HG02870 (cell line): ENCODE measurements around the gene LRRFIP2.
"Not testable (repeated sequence)": the region's sequence is repeated elsewhere in the genome, so short reads cannot be mapped to it uniquely, and the experiment has no call there.

Experiments
- ATAC-seq: cut with Tn5 transposase; IDR thresholded peaks from one replicate; pipeline ENCODE4 v1.9.1; 2021; ENCODE audit warnings: mild to moderate bottlenecking, moderate library complexity; ENCODE audit not compliant: unreplicated experiment

LRRFIP2 gene

DNA sequence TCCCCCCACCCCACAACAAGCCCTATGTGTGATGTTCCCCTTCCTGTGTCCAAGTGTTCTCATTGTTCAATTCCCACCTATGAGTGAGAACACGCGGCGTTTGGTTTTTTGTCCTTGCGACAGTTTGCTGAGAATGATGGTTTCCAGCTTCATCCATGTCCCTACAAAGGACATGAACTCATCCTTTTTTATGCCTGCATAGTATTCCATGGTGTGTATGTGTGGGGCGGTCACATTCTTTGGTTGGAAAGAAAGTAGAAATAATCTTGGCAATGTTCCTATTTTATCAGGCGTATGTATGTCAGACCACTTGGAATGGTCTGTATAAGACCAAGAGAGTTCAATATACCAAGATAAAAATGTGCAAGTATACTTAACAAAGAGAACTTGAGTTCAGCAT, 52.3 kb downstream of the LRRFIP2 start:
- ATAC-seq = not testable (repeated sequence)

DNA sequence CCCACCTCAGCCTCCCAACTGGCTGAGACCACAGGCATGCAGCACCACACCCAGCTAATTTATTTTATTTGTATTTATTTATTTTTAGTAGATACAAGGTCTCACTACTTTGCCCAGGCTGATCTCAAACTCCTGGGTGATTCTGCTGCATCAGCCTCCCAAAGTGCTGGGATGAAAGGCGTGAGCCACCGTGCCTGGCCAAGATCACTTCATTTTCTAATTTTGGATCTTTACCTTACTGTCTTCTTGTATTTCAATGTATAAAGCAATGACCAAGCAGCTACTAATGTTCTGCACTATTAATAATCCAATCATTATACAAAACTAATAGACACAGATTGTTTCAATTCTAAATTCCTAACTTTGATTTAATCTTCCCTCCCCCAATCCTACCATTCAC, 56.2 kb downstream of the LRRFIP2 start:
- ATAC-seq = no peak

DNA sequence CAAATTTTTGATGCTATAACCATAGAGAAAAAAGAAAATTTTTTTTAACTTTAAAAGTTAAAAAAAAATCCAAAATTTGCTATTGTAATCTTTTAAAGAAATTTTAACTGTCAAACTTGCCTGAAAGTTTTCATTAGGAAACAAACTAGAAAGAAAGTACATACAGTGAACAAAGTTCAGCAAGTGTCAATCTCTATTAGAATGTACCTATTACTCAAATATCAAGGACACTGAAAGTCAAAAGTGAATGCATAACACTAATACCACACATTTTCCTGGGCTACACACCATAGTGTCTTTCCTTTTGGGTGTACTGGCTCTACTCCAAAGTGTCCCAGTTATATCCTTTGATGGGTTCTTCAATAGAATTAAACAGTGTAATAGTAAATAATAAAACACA, 56.8 kb downstream of the LRRFIP2 start:
- no peak for ATAC-seq

DNA sequence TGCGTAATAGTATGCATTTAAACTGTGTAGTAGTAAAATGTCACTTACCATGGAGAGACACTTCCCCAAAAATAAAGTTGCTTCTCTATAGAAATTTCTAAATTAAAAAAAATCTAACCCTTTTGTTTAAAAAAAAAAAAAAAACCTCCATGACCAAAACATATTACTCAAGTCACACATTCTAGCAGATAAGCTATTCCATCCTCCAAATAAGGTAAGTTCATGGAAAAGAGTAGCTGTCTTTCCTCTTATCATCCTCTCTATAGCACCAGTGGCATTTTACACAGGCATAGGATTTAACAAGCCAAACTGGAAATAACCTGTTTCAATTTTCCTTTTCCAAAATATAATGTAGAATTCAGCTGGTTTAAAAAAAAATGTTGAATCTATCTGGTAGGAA, 57.4 kb downstream of the LRRFIP2 start:
- ATAC-seq = no peak

DNA sequence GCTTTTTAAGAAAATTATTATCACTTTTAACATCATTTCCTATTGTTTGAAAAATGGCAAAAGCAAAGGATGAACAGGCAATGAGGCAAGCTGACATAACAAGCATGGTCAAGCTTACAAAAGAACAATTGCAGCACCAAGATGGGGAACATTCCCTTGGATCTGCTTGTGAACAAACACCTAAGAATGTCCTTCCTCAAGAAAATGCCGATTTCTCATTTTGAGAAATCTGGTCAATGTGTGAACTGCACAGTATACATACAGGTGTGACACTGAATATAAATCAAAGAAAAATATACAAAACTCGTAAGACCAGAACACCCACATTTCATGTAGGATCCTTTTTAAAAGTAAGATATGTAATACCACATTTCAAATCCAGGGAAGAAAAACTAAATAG, 58.9 kb downstream of the LRRFIP2 start:
- ATAC-seq = no peak

DNA sequence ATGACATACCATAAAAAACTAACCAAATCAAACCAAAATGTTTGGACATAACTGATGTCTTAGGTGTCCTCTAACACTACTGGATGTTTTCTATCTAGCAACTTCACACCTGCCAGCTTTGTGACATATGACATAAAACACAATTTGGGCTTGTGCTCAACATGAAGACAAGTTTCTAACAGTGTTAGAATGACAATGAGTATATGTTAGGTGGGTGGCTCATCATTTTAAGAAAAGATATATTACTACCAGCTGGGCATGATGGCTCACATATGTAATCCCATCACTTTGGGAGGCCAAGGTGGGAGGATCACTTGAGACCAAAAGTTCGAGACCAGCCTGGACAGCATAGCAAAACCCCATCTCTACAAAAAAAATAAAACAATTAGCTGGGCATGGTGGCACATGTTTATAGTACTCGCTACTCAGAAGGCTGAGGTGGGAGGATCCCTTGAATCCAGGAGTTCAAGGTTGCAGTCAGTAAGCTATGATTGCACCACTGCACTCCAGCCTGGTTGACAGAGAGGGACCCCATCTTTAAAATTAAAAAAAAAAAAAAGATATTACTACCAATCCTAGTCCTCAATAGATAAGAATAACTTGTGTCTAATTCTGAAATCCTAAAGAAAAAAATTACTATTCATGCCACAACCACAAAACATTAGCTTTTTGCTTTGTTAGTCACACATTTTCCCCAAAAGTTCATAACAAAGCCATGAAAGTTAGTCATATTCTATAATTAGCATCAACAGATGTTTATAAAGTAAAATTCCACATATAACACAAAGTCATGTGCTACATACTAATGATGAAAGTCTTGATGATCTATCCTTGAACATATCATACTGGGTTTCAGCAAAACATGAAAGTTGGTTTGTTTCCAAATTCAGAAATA, 59.9 kb downstream of the LRRFIP2 start:
- no peak for ATAC-seq

DNA sequence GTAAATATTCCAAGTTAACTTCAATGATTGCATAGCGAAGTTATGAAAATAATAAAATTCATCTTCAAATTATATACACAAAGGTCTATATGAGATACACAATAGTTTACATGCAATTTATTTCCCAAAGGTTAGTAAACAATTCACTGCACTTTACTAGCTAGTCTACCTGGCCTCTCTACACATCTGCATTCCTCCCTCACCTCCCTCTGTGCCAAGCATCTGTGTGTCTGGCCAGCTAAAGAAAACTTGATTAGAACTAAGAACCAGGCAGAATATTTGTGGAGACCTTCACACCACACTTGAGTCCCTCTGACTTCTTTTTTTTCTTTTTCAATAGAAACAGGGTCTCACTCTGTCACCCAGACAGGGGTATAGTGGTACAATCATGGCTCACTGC, 61.4 kb downstream of the LRRFIP2 start:
- ATAC-seq = no peak

DNA sequence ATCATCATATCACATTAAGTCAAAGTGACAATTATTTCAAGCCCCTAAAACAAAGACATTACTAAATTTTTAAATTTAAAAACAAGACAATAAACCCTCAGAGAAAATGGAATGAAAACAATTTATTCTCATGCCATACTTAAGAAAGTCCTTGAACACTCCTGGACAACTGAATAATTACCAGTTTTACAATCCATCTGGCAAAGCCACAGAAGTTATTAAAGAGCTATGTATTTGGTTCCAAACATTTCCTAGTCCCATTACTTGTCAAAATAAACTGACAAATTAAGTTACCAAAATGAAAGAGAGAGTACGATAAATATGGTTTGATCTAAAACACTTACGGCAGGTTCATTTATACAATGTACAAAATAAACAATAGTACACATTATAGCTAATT, 63.2 kb downstream of the LRRFIP2 start:
- no peak for ATAC-seq

DNA sequence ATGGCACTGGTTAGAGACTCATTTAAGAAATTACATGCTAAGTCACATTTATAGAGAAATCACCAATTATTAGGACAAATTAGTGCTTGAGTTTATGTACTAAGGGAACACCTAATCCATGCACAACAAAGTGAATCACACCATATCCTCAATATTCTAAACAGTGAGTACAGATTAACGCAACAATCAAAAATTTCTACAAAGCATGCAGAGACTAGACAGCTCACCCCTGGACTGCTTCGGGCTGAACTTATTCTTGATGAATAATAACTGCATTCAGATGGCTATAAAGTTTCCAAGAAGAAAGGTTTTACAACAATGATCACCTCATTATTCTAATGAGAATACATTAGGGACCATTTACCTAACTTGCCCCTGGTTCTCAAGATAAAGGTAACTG, 66.5 kb downstream of the LRRFIP2 start:
- ATAC-seq = no peak

DNA sequence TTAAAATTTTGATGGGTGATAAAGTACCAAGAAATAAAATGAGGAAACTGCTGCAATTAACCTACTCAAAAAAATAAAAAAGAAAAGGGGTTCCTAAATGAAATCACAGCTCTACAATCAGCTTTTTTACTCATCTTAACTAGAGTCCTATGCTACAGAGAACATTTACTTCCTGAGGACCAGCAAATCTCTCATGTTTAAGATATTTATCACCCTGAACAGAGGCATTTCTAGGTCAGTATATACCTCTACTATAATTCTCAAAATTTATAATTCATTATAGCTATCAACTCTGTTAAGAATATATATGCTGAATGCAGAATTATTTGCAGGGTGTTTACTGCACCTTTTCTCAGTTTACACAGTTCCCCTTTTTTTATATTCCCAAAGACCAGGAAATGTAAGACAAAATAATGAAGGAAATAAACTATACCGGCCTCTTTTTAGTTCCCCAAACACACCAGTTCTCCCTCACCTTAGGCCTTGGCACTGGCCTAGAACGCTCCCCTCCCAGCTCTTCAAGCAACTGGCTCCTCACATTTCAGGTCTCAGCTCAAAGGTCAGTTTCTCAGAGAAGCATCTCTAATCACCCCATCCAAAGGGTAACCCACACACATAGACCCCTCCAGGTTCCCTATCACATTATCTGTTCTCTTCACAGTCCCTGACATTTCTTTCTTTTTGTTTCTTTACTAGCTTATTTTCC, 71.1 kb downstream of the LRRFIP2 start:
- ATAC-seq = no peak

DNA sequence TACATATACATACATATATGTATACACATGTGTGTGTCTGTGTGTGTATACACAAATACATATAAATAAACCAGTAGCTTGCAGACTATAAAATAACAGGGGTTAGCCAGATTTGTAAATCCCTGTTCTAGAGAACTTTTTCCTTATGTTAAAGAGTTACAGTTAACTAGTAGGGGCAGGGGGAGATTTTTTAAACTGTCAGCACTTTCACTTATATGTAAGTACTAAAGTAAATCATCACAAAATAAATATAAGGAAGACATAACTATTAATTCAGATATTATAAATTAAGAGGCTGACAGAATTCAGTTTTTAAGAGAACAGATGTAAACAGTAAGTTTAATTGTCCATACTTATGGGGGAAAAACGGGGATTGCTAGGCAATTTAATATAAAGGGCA, 74.0 kb downstream of the LRRFIP2 start:
- no peak for ATAC-seq

DNA sequence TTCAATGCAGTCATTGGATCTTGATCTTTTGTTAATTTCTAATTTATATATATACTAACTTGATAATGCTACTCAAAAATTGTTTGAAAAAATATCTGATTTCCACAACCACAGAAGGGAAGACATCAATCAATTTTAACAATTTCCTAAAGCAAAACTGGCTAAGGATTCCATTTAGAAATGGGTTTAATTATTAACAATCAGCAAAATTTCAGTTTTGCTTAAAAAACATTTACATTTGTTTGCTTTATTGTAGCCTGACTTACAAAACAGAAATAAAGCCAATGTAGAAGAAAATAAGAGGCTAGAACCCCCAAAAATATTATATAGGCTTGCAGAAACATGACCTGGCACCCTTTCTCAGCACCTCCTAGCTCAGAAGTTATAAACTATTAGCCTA, 74.9 kb downstream of the LRRFIP2 start:
- no peak for ATAC-seq

DNA sequence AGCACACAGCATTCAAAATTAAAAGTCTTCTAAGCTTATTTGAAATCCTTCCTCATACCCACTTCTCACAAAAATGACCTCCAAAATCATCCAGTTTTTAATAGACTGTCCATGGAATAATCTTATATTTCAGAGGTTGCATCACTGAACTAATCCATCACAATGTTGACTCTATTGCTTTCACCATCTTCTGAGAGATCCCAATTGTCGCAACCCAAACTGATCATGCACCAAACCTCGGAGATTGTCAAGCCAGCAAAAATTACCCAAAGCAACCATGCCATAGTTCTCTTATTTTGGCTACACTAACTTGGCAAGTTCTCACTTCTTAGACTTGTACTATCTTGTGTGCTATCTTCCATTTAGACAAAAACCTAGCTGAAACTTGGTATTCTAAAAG, 75.5 kb downstream of the LRRFIP2 start:
- no peak for ATAC-seq

DNA sequence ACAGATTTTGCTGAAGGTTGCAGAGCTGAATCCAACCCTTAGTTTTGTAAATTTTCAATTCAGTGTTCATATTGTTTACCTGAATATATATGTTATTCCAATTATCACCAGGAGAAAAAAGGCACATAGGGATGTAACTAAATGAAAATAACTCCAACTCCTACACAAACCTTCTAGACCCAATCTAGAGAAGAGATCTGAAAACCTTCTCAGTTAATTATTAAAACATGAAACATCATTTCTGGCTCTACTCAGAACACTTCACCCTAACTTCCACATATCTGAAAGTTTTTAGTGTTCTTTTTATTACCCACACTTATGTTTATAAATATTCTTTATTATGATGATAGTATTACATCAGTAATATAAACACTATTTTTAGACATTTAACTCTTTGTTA, 76.6 kb downstream of the LRRFIP2 start:
- no peak for ATAC-seq

DNA sequence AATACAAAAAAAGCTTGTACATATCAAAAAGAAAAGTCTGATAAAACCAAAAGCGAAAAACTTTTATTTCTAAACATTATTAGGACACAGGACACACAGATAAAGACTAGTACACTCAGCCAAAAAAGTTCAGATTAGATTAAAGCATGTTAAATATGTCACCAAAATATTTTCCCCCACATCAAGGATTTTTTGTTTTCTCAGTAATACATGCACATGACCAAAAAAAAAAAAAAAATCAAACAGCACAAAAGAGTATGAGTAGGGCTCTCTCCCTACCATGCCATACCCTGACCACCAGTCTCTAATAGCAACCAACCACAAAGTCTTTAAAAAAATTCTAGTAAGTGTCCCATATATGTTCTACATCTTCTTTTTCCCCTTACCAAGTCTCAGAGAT, 77.4 kb downstream of the LRRFIP2 start:
- no peak for ATAC-seq

DNA sequence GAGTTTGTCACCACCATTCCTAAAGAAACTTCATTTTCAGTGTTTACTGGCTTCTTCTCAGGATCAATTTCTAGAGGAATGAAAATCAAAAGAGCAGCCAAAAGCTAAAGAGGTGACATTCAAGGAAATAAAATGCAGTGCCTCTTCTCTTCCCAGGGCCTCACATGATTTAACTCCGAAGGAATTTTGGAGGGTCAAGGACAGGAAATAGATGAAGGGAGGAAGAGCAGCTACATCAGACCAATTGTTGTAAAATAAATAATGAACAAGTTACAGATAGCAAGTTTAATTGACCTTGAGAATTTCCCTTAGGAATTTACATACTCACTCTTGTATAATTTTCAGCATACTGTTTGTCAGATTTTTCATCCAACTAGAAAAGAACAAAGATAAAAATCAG, 78.1 kb downstream of the LRRFIP2 start:
- no peak for ATAC-seq

DNA sequence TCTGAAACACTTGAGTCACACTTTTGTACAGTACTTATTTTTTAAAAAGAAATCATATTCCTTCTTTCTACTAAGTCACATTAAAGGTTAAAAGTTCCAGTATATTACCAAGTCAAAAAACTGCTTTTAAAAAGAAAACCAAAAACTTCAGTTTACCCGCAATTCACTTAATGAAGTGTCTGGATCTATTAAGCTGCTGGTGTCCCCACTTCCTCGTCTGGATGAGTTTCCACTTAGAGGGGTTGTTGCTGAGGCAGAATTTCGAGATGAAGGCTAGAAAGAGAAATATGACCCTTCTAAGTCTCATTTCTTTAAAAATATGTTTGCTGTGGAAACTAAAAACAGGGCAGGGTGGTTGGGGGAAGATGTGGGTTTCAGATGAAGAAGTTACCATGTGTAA, 79.7 kb downstream of the LRRFIP2 start:
- ATAC-seq = no peak

DNA sequence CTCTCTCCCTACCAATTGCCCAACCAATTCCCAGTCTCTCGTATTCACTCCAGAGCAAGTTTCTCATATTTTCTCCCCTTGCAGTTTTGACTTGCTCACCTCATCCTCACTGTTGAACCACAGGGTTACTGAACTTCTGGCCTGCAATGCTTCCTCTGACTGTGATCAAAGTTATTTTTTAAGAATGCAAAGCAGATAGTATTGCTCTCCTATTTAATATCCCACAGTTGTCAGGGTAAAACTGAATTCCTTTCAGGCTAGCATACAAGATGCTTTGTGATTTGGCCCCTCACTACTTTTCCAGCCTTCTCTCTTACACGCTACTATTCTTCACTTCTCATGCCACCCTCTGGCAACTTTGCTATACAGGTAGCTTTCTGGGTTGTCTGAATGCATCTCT, 80.9 kb downstream of the LRRFIP2 start:
- ATAC-seq = no peak

DNA sequence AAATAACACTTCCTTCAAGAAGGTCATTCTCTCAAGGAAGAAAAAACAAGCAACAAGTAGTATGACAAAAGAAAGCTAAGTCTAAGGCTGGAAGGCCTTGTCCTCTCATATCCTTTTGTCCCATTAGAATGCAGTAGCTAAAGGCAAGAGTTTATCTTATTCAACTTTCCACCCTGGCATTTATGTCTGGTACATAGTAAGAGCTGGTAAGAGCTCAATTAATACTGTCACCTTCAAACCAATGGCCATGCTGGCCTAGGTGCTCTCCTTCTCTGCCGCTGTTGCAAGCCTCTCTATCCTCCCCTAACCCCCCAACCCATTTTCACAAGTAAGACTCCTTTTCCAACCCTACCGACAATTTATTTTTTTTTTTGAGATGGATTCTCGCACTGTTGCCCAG, 81.9 kb downstream of the LRRFIP2 start:
- no peak for ATAC-seq

DNA sequence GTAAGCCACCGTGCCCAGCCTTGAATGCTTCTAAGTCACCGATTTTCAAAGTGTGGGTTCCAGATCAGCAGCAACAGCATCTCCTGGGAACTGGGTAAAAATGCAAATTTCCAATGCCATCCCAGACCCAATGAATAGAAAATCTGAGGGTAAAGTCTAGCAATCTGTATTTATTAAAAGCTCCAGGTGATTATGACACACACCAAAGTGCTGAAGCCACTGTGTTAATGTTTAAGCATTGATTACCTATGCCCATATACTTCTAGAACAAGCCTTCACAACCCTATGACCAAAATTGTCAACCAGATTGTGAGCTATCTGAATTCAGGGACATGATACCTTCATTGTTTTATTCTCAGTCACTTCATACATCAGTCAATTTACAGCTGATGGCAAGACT, 86.5 kb downstream of the LRRFIP2 start:
- no peak for ATAC-seq

DNA sequence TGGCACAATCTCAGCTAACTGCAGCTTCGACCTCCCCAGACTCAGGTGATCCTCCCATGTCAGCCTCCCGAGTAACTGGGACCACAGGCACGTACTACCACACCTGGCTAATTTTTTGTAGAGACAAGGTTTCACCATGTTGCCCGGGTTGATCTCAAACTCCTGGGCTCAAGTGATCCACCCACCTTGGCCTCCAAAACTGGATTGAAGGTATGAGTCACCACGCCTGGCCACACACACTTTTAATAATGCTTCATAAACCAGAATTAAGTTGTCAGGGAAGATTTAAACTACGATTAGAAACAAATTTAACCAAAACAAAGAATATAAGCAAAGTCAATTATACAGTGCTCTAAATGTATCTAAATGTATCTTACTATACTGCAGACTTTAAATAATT, 87.5 kb downstream of the LRRFIP2 start:
- no peak for ATAC-seq

DNA sequence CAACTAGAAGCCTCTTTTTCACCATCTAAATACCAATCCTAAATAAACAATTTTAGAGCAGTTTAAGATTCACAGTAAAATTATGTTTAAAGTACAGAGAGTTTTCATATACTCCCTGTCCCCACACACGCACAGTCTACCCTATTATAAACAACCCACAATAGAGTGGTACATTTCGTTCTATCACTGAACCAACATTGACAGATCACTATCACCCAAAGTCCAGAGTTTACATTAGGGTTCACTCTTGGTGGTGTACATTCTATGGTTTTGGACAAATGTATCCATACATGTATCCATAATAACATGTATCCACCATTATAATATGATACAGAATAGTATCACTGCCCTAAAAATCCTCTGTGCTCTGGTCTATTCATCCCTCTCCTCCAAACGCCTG, 92.1 kb downstream of the LRRFIP2 start:
- ATAC-seq = no peak
